ENCODE results near the gene SLC6A18. TPM values are rescaled to one million over a fixed set of nuclear protein-coding genes. Genes with fewer than 3 reads are reported as not detected.
A peak's percentile ranks its signal among the peaks of the same experiment; 100 is the strongest.

The SLC6A18 gene
- total RNA-seq, 2 experiments from 2014 or later: not detected

- no peak overlapping the region for H3K27ac Mint-ChIP-seq
- intact Hi-C loops (cut with micrococcal nuclease): no loop called here
- no peak for DNase-seq
Measured at GRCh38 chr5:1243487-1244130, 18.4 kb downstream of the SLC6A18 start.

GRCh38 chr5:1244255-1244654 is 19.1 kb downstream of the SLC6A18 start:
- CTCF ChIA-PET: no interaction called here
- DNase-seq (no peak), ATAC-seq (no peak)
- no peaks in the 10 kb centered on the region for H3K4me1 Mint-ChIP-seq (ENCODE audit: low read depth)
- no peak for TF ChIP-seq CTCF (IDR thresholded peaks at IDR 0.05)
- H3K36me3 Mint-ChIP-seq (ENCODE audit: low read depth): no peaks in the 10 kb centered on the region
- H3K27ac Mint-ChIP-seq: no peak overlapping the region
- peaks cover 7% of the 10 kb centered on the region for H3K27me3 Mint-ChIP-seq
- no peaks in the 10 kb centered on the region for H3K9me3 Mint-ChIP-seq
- POLR2A ChIA-PET: no interaction called here
- no peak overlapping the region for H3K4me3 Mint-ChIP-seq
- intact Hi-C loops (cut with micrococcal nuclease): no loop called here

More at GRCh38 chr5:1243487-1244130, 18.4 kb downstream of the SLC6A18 start:
- no peaks in the 10 kb centered on the region for H3K9me3 Mint-ChIP-seq
- no peak for ATAC-seq
- peaks cover 7% of the 10 kb centered on the region for H3K27me3 Mint-ChIP-seq
- ChIA-PET POLR2A (no interaction called here), CTCF (no interaction called here)
- H3K4me1 Mint-ChIP-seq (ENCODE audit: low read depth): no peaks in the 10 kb centered on the region
- TF ChIP-seq CTCF (IDR thresholded peaks at IDR 0.05): no peak
- H3K36me3 Mint-ChIP-seq (ENCODE audit: low read depth): no peaks in the 10 kb centered on the region
- H3K4me3 Mint-ChIP-seq: no peak overlapping the region

GRCh38 chr5:1244976-1245375 is 19.8 kb downstream of the SLC6A18 start:
- no peaks in the 10 kb centered on the region for H3K4me1 Mint-ChIP-seq (ENCODE audit: low read depth)

GRCh38 chr5:1245905-1246576 is 20.9 kb downstream of the SLC6A18 start:
- Mint-ChIP-seq H3K36me3 (ENCODE audit: low read depth) (no peaks in the 10 kb centered on the region), H3K4me1 (ENCODE audit: low read depth) (no peaks in the 10 kb centered on the region), H3K27ac (no peak overlapping the region), H3K4me3 (no peak overlapping the region), H3K9me3 (no peaks in the 10 kb centered on the region), H3K27me3 (peaks cover 7% of the 10 kb centered on the region)
- DNase-seq (no peak), ATAC-seq (no peak)
- CTCF ChIA-PET: no interaction called here
- POLR2A ChIA-PET: interaction anchor here (0.6 kb wide), 1 partner anchor 893 kb away, joined by 3 read pairs; no protein-coding TSS in a partner anchor
- intact Hi-C loops (cut with micrococcal nuclease): no loop called here
- no peak for TF ChIP-seq CTCF (IDR thresholded peaks at IDR 0.05)

More at GRCh38 chr5:1244976-1245375, 19.8 kb downstream of the SLC6A18 start:
- Mint-ChIP-seq H3K36me3 (ENCODE audit: low read depth) (no peaks in the 10 kb centered on the region), H3K9me3 (no peaks in the 10 kb centered on the region), H3K27me3 (peaks cover 7% of the 10 kb centered on the region), H3K27ac (no peak overlapping the region), H3K4me3 (no peak overlapping the region)
- ChIA-PET CTCF (no interaction called here), POLR2A (no interaction called here)
- no peak for TF ChIP-seq CTCF (IDR thresholded peaks at IDR 0.05)
- no peak for ATAC-seq
- DNase-seq: no peak
- intact Hi-C loops (cut with micrococcal nuclease): no loop called here

- CTCF ChIA-PET: no interaction called here
- DNase-seq (peak; percentile 15), ATAC-seq (no peak)
- intact Hi-C loops (cut with micrococcal nuclease): no loop called here
- POLR2A ChIA-PET: interaction anchor here (0.6 to 1.3 kb wide), 2 partner anchors 20 to 893 kb away, joined by 3 to 4 read pairs; no protein-coding TSS in a partner anchor
- H3K27me3 Mint-ChIP-seq: peaks cover 7% of the 10 kb centered on the region
- H3K4me1 Mint-ChIP-seq (ENCODE audit: low read depth): no peaks in the 10 kb centered on the region
- no peaks in the 10 kb centered on the region for H3K9me3 Mint-ChIP-seq
- TF ChIP-seq CTCF (IDR thresholded peaks at IDR 0.05): no peak
- no peak overlapping the region for H3K4me3 Mint-ChIP-seq
- H3K27ac Mint-ChIP-seq: no peak overlapping the region
- H3K36me3 Mint-ChIP-seq (ENCODE audit: low read depth): no peaks in the 10 kb centered on the region
Measured at GRCh38 chr5:1246711-1247431, 21.7 kb downstream of the SLC6A18 start.

Measured in activated CD8-positive, alpha-beta T cell treated with anti-CD3 and anti-CD28 coated beads for 36 hours (primary cell).